ENCODE measurements around the gene PRELID3B.

Gene PRELID3B

DNA sequence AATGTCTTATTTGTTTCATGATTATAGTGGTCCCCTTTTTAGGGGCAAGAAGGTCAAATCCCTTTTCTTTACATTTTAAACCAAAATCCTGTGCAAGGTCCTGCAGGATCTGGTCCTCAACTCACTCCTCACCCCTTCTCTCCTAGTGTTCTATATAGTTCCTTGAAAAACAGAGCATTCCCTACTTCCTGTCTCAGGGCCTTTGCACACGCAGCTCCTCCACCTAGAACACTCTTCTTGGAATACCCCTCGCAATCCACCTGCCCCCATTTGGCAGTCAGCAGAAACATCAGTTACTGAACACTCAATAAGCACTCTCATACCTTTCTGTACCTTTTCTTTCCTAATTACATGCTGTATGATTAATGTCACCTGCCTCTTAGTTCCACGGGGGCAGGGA, 7.2 kb downstream of the PRELID3B start:
- no peak overlapping the region for H3K27ac ChIP-seq (ENCODE audit: low read depth, low read length)
- no peaks in the 10 kb centered on the region for H3K9me3 ChIP-seq (ENCODE audit: insufficient read depth, low read length)
- H3K9me2 ChIP-seq (replicated peaks; ENCODE audit: insufficient read depth, low read length): no peaks in the 10 kb centered on the region
- no peak overlapping the region for H3K4me2 ChIP-seq (ENCODE audit: low read depth, low read length, poor library complexity, severe bottlenecking)
- no peak overlapping the region for H2AFZ ChIP-seq (ENCODE audit: low read depth, low read length, severe bottlenecking)
- peaks cover 13% of the 10 kb centered on the region; the same call in 1 of the 2 replicates for H4K20me1 ChIP-seq (ENCODE audit: low read depth, low read length)
- peaks cover 54% of the 10 kb centered on the region for H3K79me2 ChIP-seq (ENCODE audit: insufficient read depth, low read length)
- H3F3A ChIP-seq (ENCODE audit: insufficient read depth): peaks cover 55% of the 10 kb centered on the region
- no peak overlapping the region for H3K9ac ChIP-seq (ENCODE audit: low read length)
- no peak overlapping the region for H3K4me3 ChIP-seq (ENCODE audit: insufficient read depth, low read length, poor library complexity, severe bottlenecking)
- no peaks in the 10 kb centered on the region for H3K27me3 ChIP-seq (ENCODE audit: low read length)
- peaks cover 47% of the 10 kb centered on the region for H3K36me3 ChIP-seq (ENCODE audit: low read length)
- TF ChIP-seq EZH2phosphoT487 (conservative IDR thresholded peaks at IDR 0.05; ENCODE audit: low read length): no peak
- TF ChIP-seq, protein P1, sequence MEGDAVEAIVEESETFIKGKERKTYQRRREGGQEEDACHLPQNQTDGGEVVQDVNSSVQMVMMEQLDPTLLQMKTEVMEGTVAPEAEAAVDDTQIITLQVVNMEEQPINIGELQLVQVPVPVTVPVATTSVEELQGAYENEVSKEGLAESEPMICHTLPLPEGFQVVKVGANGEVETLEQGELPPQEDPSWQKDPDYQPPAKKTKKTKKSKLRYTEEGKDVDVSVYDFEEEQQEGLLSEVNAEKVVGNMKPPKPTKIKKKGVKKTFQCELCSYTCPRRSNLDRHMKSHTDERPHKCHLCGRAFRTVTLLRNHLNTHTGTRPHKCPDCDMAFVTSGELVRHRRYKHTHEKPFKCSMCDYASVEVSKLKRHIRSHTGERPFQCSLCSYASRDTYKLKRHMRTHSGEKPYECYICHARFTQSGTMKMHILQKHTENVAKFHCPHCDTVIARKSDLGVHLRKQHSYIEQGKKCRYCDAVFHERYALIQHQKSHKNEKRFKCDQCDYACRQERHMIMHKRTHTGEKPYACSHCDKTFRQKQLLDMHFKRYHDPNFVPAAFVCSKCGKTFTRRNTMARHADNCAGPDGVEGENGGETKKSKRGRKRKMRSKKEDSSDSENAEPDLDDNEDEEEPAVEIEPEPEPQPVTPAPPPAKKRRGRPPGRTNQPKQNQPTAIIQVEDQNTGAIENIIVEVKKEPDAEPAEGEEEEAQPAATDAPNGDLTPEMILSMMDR (IDR thresholded peaks at IDR 0.05; ENCODE audit: insufficient read depth, low read length, poor library complexity, severe bottlenecking): no peak

DNA sequence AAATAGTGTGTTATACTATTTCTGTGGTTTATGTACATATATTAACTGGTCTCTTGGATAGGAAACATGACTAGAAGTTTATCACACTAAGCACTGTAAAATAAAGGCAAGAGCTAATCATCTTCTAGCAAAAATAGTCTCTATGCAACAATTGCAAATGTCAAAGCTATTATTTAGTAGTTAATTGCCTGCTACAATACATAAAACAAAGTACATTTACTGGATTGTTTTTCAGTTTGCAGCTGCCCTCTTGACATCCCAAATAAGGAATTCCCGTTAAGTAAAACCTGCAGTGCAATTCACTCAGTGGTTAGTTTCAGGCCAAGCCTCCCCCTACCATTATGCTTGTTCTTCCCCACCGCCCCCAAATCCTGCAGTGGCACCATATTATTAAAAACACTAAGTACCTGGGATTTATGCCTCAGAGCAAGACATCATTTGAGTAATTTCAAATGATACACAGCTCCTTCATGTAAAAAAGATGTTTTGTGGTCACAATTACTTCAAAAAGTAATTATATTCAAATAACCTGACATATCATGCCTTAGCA, 8.9 kb downstream of the PRELID3B start:
- Histone ChIP-seq H2AFZ (ENCODE audit: low read depth, low read length, severe bottlenecking) (no peak overlapping the region), H3K4me2 (ENCODE audit: low read depth, low read length, poor library complexity, severe bottlenecking) (peak overlapping the region; percentile 99), H3K79me2 (ENCODE audit: insufficient read depth, low read length) (peaks cover 54% of the 10 kb centered on the region), H3K9me3 (ENCODE audit: insufficient read depth, low read length) (no peaks in the 10 kb centered on the region), H3K36me3 (ENCODE audit: low read length) (peaks cover 58% of the 10 kb centered on the region), H3K27ac (ENCODE audit: low read depth, low read length) (peak overlapping the region; percentile 70; the same call in 1 of the 2 replicates), H3K9ac (ENCODE audit: low read length) (no peak overlapping the region), H3K9me2 (replicated peaks; ENCODE audit: insufficient read depth, low read length) (no peaks in the 10 kb centered on the region), H4K20me1 (ENCODE audit: low read depth, low read length) (peaks cover 10% of the 10 kb centered on the region; the same call in 1 of the 2 replicates), H3K4me3 (ENCODE audit: insufficient read depth, low read length, poor library complexity, severe bottlenecking) (no peak overlapping the region), H3K27me3 (ENCODE audit: low read length) (no peaks in the 10 kb centered on the region), H3F3A (ENCODE audit: insufficient read depth) (peaks cover 70% of the 10 kb centered on the region)
- TF ChIP-seq, protein P1 (IDR thresholded peaks at IDR 0.05; ENCODE audit: insufficient read depth, low read length, poor library complexity, severe bottlenecking): no peak
- TF ChIP-seq EZH2phosphoT487 (conservative IDR thresholded peaks at IDR 0.05; ENCODE audit: low read length): no peak

DNA sequence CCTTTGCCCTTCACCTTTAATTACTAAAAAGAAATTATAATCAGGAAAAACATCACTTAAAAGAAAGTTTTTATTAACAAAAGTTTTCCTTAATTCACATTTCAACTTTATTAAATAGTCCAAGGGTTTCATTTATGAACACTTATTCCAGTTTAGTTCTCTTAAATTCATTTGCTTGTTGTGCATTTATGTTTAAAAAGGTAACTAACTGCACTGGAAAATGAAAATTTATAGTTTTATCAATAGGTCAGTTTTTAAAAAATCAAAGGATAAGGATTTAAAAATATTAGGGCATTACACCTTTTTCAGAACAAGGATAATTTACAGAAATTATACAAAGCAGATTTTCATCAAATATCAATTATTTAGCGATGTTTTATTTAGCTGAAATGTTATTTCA, 9.5 kb downstream of the PRELID3B start:
- peaks cover 54% of the 10 kb centered on the region for H3K79me2 ChIP-seq (ENCODE audit: insufficient read depth, low read length)
- H3K27me3 ChIP-seq (ENCODE audit: low read length): no peaks in the 10 kb centered on the region
- H3K4me2 ChIP-seq (ENCODE audit: low read depth, low read length, poor library complexity, severe bottlenecking): peak overlapping the region; percentile 99
- H3K9me3 ChIP-seq (ENCODE audit: insufficient read depth, low read length): no peaks in the 10 kb centered on the region
- peak overlapping the region; percentile 97 for H3K9ac ChIP-seq (ENCODE audit: low read length)
- peak overlapping the region; percentile 70 for H3K27ac ChIP-seq (ENCODE audit: low read depth, low read length)
- H3K4me3 ChIP-seq (ENCODE audit: insufficient read depth, low read length, poor library complexity, severe bottlenecking): peak overlapping the region; percentile 48
- peaks cover 12% of the 10 kb centered on the region; the same call in 1 of the 2 replicates for H4K20me1 ChIP-seq (ENCODE audit: low read depth, low read length)
- TF ChIP-seq, protein P1 (IDR thresholded peaks at IDR 0.05; ENCODE audit: insufficient read depth, low read length, poor library complexity, severe bottlenecking): no peak
- TF ChIP-seq EZH2phosphoT487 (conservative IDR thresholded peaks at IDR 0.05; ENCODE audit: low read length): no peak
- no peak overlapping the region for H2AFZ ChIP-seq (ENCODE audit: low read depth, low read length, severe bottlenecking)
- H3K36me3 ChIP-seq (ENCODE audit: low read length): peaks cover 59% of the 10 kb centered on the region
- no peaks in the 10 kb centered on the region for H3K9me2 ChIP-seq (replicated peaks; ENCODE audit: insufficient read depth, low read length)
- peaks cover 70% of the 10 kb centered on the region for H3F3A ChIP-seq (ENCODE audit: insufficient read depth)
